HG03135 (cell line): ENCODE results near the gene FGF12.
A peak's percentile ranks its signal among the peaks of the same experiment; 100 is the strongest.

Experiments used
- ATAC-seq: cut with Tn5 transposase; IDR thresholded peaks from one replicate; pipeline ENCODE4 v1.9.1; 2021; ENCODE audit warnings: mild to moderate bottlenecking, moderate library complexity; ENCODE audit not compliant: unreplicated experiment

FGF12 gene

GRCh38 chr3:192514081-192514753 is 213.1 kb downstream of the FGF12 start:
- ATAC-seq, result no peak

GRCh38 chr3:192505731-192506130 is 221.6 kb downstream of the FGF12 start:
- ATAC-seq, result no peak

GRCh38 chr3:192501401-192501800 is 225.9 kb downstream of the FGF12 start:
- ATAC-seq, result no peak

- ATAC-seq, result no peak
Observed at GRCh38 chr3:192496905-192497587, 230.3 kb downstream of the FGF12 start.

GRCh38 chr3:192494174-192494573 is 233.2 kb downstream of the FGF12 start:
- ATAC-seq, result peak; percentile 81

- ATAC-seq, result no peak
Observed at GRCh38 chr3:192490720-192491119, 236.6 kb downstream of the FGF12 start.

GRCh38 chr3:192489579-192489978 is 237.8 kb downstream of the FGF12 start:
- ATAC-seq, result no peak

- no peak for ATAC-seq
Observed at GRCh38 chr3:192487033-192487432, 240.3 kb downstream of the FGF12 start.

- ATAC-seq, result no peak
Observed at GRCh38 chr3:192482809-192483208, 244.5 kb downstream of the FGF12 start.

- ATAC-seq, result no peak
Observed at GRCh38 chr3:192482391-192482790, 244.9 kb downstream of the FGF12 start.

- no peak for ATAC-seq
Observed at GRCh38 chr3:192481638-192482037, 245.7 kb downstream of the FGF12 start.

- peak; percentile 82 for ATAC-seq
Observed at GRCh38 chr3:192467230-192468140, 259.9 kb downstream of the FGF12 start.

GRCh38 chr3:192449036-192449435 is 278.3 kb downstream of the FGF12 start:
- no peak for ATAC-seq

GRCh38 chr3:192445770-192446644 is 281.3 kb downstream of the FGF12 start:
- ATAC-seq, result no peak

- no peak for ATAC-seq
Observed at GRCh38 chr3:192444791-192445106, 282.6 kb downstream of the FGF12 start.

GRCh38 chr3:192444096-192444790 is 283.1 kb downstream of the FGF12 start:
- peak; percentile 93 for ATAC-seq

- ATAC-seq, result no peak
Observed at GRCh38 chr3:192435241-192435640, 292.1 kb downstream of the FGF12 start.

GRCh38 chr3:192434186-192434585 is 293.2 kb downstream of the FGF12 start:
- ATAC-seq, result no peak

- ATAC-seq, result no peak
Observed at GRCh38 chr3:192433704-192434103, 293.6 kb downstream of the FGF12 start.

GRCh38 chr3:192422997-192423342 is 304.4 kb downstream of the FGF12 start:
- no peak for ATAC-seq
